Fibroblast of mammary gland (primary cell): ENCODE results near the gene TPK1.

Source experiments
- DNase-seq: peaks from one replicate; pipeline ENCODE4 v3.0.0-alpha.2; 2010; ENCODE audit warnings: low read depth
- H3K4me3 ChIP-seq: 2 replicates; pipeline ENCODE4 v1.5.1; 2011; ENCODE audit warnings: low read depth, mild to moderate bottlenecking, low read length, moderate library complexity; ENCODE audit not compliant: control insufficient read depth
- CTCF ChIP-seq: conservative IDR thresholded peaks from 2 replicates; pipeline ENCODE4 v1.5.1; 2011; ENCODE audit warnings: low read depth, low read length, inconsistent platforms; ENCODE audit not compliant: control insufficient read depth, insufficient read depth

The TPK1 gene

GRCh38 chr7:144629598-144629997, 206.3 kb downstream of the TPK1 start:
- TF ChIP-seq CTCF: no peak
- DNase-seq: no peak
- no peak overlapping the region for H3K4me3 ChIP-seq

GRCh38 chr7:144629011-144629410, 206.8 kb downstream of the TPK1 start:
- no peak for TF ChIP-seq CTCF
- no peak overlapping the region for H3K4me3 ChIP-seq
- no peak for DNase-seq

- no peak for TF ChIP-seq CTCF
- no peak overlapping the region for H3K4me3 ChIP-seq
- peak; percentile 25 for DNase-seq
Observed at GRCh38 chr7:144628176-144628575, 207.7 kb downstream of the TPK1 start.

- TF ChIP-seq CTCF: no peak
- DNase-seq: no peak
- H3K4me3 ChIP-seq: no peak overlapping the region
Observed at GRCh38 chr7:144622745-144623144, 213.1 kb downstream of the TPK1 start.

GRCh38 chr7:144606261-144606660, 229.6 kb downstream of the TPK1 start:
- no peak for TF ChIP-seq CTCF
- DNase-seq: no peak
- H3K4me3 ChIP-seq: no peak overlapping the region

GRCh38 chr7:144596953-144597352, 238.9 kb downstream of the TPK1 start:
- H3K4me3 ChIP-seq: no peak overlapping the region
- no peak for TF ChIP-seq CTCF
- DNase-seq: no peak

GRCh38 chr7:144594580-144594979, 241.3 kb downstream of the TPK1 start:
- TF ChIP-seq CTCF: no peak
- DNase-seq: no peak
- H3K4me3 ChIP-seq: no peak overlapping the region
